ENCODE measurements around the gene RAB34. TPM values are rescaled to one million over a fixed set of nuclear protein-coding genes. Genes with fewer than 3 reads are reported as not detected.

The RAB34 gene
- total and polyA plus RNA-seq, 9 of the 15 experiments (the other 6 are each of a cell fraction or from before 2014, with no cell fraction given): 0.07 to 3.8 (median 0.46) TPM; not detected in 1

DNA sequence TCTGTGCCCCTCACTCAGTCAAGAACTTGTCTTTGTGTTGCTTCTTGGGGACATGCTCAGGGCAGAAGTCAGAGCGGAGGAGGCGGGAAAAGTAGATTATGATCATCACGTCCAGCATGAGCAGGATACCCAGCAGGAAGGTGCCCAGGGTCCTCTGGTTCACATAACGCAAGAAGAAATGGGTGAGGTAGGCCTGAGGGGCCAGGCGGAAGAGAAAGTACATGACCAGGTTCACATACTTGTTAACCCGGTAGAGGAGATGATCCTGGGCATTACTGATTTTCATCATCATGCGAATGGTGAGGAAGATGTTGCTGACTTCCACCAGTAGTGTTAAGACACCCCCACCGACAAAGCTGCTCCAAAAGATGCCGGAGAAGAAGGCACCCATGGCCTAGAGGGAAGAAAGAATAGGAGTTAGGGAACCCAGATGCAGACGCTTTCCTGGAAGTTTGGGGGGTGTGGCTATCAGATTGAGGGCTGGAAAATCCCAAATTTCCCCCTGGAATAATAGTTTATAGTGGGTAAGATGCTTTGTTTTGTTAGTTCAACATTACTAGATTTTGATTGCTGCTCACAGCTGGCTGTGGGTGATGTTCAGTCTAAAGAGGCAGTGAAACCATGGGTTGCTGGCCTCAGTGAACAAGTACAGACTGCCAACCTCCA lies 7.0 kb upstream of the RAB34 start (continued):
- TF ChIP-seq, protein P1, sequence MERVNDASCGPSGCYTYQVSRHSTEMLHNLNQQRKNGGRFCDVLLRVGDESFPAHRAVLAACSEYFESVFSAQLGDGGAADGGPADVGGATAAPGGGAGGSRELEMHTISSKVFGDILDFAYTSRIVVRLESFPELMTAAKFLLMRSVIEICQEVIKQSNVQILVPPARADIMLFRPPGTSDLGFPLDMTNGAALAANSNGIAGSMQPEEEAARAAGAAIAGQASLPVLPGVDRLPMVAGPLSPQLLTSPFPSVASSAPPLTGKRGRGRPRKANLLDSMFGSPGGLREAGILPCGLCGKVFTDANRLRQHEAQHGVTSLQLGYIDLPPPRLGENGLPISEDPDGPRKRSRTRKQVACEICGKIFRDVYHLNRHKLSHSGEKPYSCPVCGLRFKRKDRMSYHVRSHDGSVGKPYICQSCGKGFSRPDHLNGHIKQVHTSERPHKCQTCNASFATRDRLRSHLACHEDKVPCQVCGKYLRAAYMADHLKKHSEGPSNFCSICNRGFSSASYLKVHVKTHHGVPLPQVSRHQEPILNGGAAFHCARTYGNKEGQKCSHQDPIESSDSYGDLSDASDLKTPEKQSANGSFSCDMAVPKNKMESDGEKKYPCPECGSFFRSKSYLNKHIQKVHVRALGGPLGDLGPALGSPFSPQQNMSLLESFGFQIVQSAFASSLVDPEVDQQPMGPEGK (CRISPR knock-in tag; IDR thresholded peaks at IDR 0.05; ENCODE audit: borderline replicate concordance): no peak
- TF ChIP-seq ZNF592 (IDR thresholded peaks at IDR 0.05) (no peak), MXI1 (IDR thresholded peaks at IDR 0.05; ENCODE audit: low read depth, low read length) (no peak), ZC3H4 (CRISPR knock-in tag; IDR thresholded peaks at IDR 0.05; ENCODE audit: borderline replicate concordance) (peak; percentile 48; the same call in 1 of the 2 replicates), MYNN (IDR thresholded peaks at IDR 0.05) (peak; percentile 68; the same call in 1 of the 2 replicates), MYNN (CRISPR knock-in tag; IDR thresholded peaks at IDR 0.05) (no peak), DIDO1 (tag; IDR thresholded peaks at IDR 0.05; ENCODE audit: low read depth) (no peak), YY1 (IDR thresholded peaks at IDR 0.05; ENCODE audit: borderline replicate concordance in 1 of 3, control insufficient read depth in 1 of 3, extremely low read depth in 1 of 3, insufficient read depth in 3 of 3, insufficient read length in 1 of 3, insufficient replicate concordance in 2 of 3, low read depth in 1 of 3, low read length in 2 of 3) (no peak), JUN (IDR thresholded peaks at IDR 0.05; ENCODE audit: borderline replicate concordance, low read depth, low read length) (no peak), JUN (CRISPR knock-in tag; IDR thresholded peaks at IDR 0.05; ENCODE audit: borderline replicate concordance) (no peak), SMARCB1 (IDR thresholded peaks at IDR 0.05; ENCODE audit: insufficient read length, low read depth) (no peak), LCOR (CRISPR knock-in tag; IDR thresholded peaks at IDR 0.05) (0 out of 2 replicates have a peak, but pooled peaks have one; percentile 10), TBL1XR1 (IDR thresholded peaks at IDR 0.05; ENCODE audit: low read length in 2 of 2) (0 out of 4 replicates have a peak, but pooled peaks of 1 of the 2 experiments have one; percentile 26), E2F6 (IDR thresholded peaks at IDR 0.05; ENCODE audit: borderline replicate concordance in 1 of 2, extremely low read depth in 1 of 2, insufficient read depth in 1 of 2, insufficient read length in 1 of 2, low read depth in 1 of 2, low read length in 1 of 2, poor library complexity in 1 of 2, severe bottlenecking in 1 of 2) (peak in 1 of 2 experiments; percentile 60), SP2 (IDR thresholded peaks at IDR 0.05; ENCODE audit: extremely low read depth, low read depth, low read length, poor library complexity, severe bottlenecking) (no peak), ZNF780A (CRISPR knock-in tag; IDR thresholded peaks at IDR 0.05) (no peak)
- TF ChIP-seq, protein P2, sequence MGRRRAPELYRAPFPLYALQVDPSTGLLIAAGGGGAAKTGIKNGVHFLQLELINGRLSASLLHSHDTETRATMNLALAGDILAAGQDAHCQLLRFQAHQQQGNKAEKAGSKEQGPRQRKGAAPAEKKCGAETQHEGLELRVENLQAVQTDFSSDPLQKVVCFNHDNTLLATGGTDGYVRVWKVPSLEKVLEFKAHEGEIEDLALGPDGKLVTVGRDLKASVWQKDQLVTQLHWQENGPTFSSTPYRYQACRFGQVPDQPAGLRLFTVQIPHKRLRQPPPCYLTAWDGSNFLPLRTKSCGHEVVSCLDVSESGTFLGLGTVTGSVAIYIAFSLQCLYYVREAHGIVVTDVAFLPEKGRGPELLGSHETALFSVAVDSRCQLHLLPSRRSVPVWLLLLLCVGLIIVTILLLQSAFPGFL (CRISPR knock-in tag; IDR thresholded peaks at IDR 0.05): no peak; the same call in 1 of the 2 replicates
